Esophagus muscularis mucosa (tissue), 4 donors: Measurements from ENCODE around the gene CHL1.

Experiments
- CTCF ChIP-seq, 3 experiments: fragments of 200-600 bp in 2 of 3; fragments of 450-650 bp in 1 of 3; sonication (generic) in 2 of 3; IDR thresholded peaks; one replicate each; pipeline ENCODE4 v1.5.1; 2017 to 2019; ENCODE audit warnings: antibody characterized with exemption in 3 of 3, mild to moderate bottlenecking in 2 of 3, moderate library complexity in 1 of 3
- EP300 ChIP-seq: sonication (generic); formaldehyde crosslinking; IDR thresholded peaks from one replicate; pipeline ENCODE4 v1.6.1; 2017; ENCODE audit warnings: antibody characterized with exemption
- POLR2AphosphoS5 ChIP-seq, 2 donors: sonication (generic); formaldehyde crosslinking; IDR thresholded peaks; one replicate each; pipeline ENCODE4 v1.6.1; 2017; ENCODE audit warnings: antibody characterized with exemption in 2 of 2

DNA sequence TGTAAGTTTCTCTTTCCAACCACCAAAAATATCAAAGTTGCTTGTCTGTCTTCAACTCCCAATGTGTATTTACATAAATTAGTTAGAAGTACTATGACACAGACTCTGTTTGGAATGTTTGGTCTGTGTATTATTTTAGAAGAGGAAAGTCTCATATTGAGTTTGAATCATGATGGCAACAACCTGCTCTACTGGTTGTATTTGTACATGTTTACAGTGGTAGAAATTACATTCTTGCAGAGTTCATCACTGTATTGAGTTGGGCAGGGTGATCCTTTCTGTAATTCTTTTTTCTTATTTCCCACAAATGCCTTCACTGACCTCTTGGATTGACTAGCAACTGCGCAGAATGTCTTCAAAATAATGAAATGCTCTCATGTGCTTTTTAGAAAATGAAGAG is 149.6 kb downstream of the CHL1 start:
- TF ChIP-seq POLR2AphosphoS5 (IDR thresholded peaks at IDR 0.05) (no peak), CTCF (IDR thresholded peaks at IDR 0.05) (no peak), EP300 (no peak)
